A549 (cell line): ENCODE measurements around the gene NDNF. TPM values are rescaled to one million over a fixed set of nuclear protein-coding genes. Genes with fewer than 3 reads are reported as not detected.

Experiments used
- ATAC-seq, 2 experiments: fragments of 200-7000 bp in 1 of 2; fragments of >200 bp in 1 of 2; cut with Nextera tagmentation in 1 of 2; cut with Tn5 transposase in 1 of 2; 3 replicates each; pipeline versions ENCODE4 v1.8.0 to v1.9.1; 2018 to 2020; ENCODE audit warnings: mild to moderate bottlenecking in 1 of 2, moderate library complexity in 1 of 2
- CTCF ChIA-PET: fragments of 300-600 bp; sonication (Branson Sonifier 250); formaldehyde crosslinking; extraction: SDS; loops from one replicate; lab custom pipeline; 2021; ENCODE audit warnings: antibody characterized with exemption, inconsistent platforms; lab: Yijun Ruan, JAX
- POLR2A ChIA-PET: fragments of 350-600 bp; formaldehyde crosslinking; extraction: SDS; loops from one replicate; lab custom pipeline; 2021; ENCODE audit warnings: antibody characterized with exemption, inconsistent platforms; lab: Yijun Ruan, JAX
- DNase-seq, 2 experiments: peaks; one replicate each; pipeline versions ENCODE4 v3.0.0 to v3.0.0-alpha.2; 2011 to 2016; ENCODE audit warnings: low read depth in 1 of 2, low spot score in 1 of 2
- FAIRE-seq: peaks from 2 replicates; lab custom pipeline; 2011; peaks lifted over from hg19 to GRCh38; lab: Jason Lieb, UNC
- H3K27ac ChIP-seq, 2 experiments: fragments of >200 bp; sonication (Bioruptor Twin); formaldehyde crosslinking; 3 replicates each; pipeline ENCODE4 v1.5.1; 2016 to 2017
- H3K4me1 ChIP-seq: fragments of >200 bp; sonication (Bioruptor Twin); formaldehyde crosslinking; 3 replicates; pipeline ENCODE4 v1.6.1; 2016
- H3K4me2 ChIP-seq: fragments of >200 bp; sonication (Bioruptor Twin); formaldehyde crosslinking; 3 replicates; pipeline ENCODE4 v1.6.1; 2016
- H3K4me3 ChIP-seq: fragments of >200 bp; sonication (Bioruptor Twin); formaldehyde crosslinking; 3 replicates; pipeline ENCODE4 v1.5.1; 2016
- H3K9me3 ChIP-seq: fragments of >200 bp; sonication (Bioruptor Twin); formaldehyde crosslinking; 3 replicates; pipeline ENCODE4 v1.6.1; 2016
- ATOH8 ChIP-seq: fragments of 250-450 bp; sonication (Bioruptor Pico); IDR thresholded peaks from 2 replicates; pipeline ENCODE4 v1.5.0; 2020; ENCODE audit warnings: low read depth, mild to moderate bottlenecking, moderate library complexity
- BHLHE40 ChIP-seq: IDR thresholded peaks from 2 replicates; pipeline ENCODE4 v1.6.1; 2012; ENCODE audit warnings: low read depth, low read length, inconsistent platforms
- CBX2 ChIP-seq: fragments of 200-600 bp; sonication (generic); IDR thresholded peaks from 2 replicates; pipeline ENCODE4 v1.6.1; 2016; ENCODE audit warnings: low read depth, mild to moderate bottlenecking, borderline replicate concordance
- CTCF ChIP-seq: fragments of >200 bp; sonication (Bioruptor Twin); formaldehyde crosslinking; IDR thresholded peaks from 3 replicates; pipeline ENCODE4 v1.5.1; 2016
- E2F6 ChIP-seq: IDR thresholded peaks from 2 replicates; pipeline ENCODE4 v1.6.1; 2012; ENCODE audit warnings: low read depth, borderline replicate concordance
- EHF ChIP-seq: fragments of 250-450 bp; sonication (Bioruptor Pico); IDR thresholded peaks from 2 replicates; pipeline ENCODE4 v1.5.0; 2020; ENCODE audit warnings: mild to moderate bottlenecking
- FOXS1 ChIP-seq: fragments of 250-450 bp; sonication (Bioruptor Pico); IDR thresholded peaks from 2 replicates; pipeline ENCODE4 v1.5.0; 2020; ENCODE audit warnings: mild to moderate bottlenecking, moderate library complexity
- HDAC2 ChIP-seq: fragments of 200-600 bp; sonication (generic); IDR thresholded peaks from 2 replicates; pipeline ENCODE4 v1.6.1; 2016
- HEYL ChIP-seq: fragments of 250-450 bp; sonication (Bioruptor Pico); IDR thresholded peaks from 2 replicates; pipeline ENCODE4 v1.8.0; 2021; ENCODE audit warnings: mild to moderate bottlenecking, moderate library complexity
- HOXB13 ChIP-seq: fragments of 250-450 bp; sonication (Bioruptor Pico); IDR thresholded peaks from 2 replicates; pipeline ENCODE4 v1.5.0; 2020; ENCODE audit warnings: low read depth, mild to moderate bottlenecking, moderate library complexity
- HOXB5 ChIP-seq: fragments of 250-450 bp; sonication (Bioruptor Pico); IDR thresholded peaks from 2 replicates; pipeline ENCODE4 v1.5.0; 2020; ENCODE audit warnings: mild to moderate bottlenecking, moderate library complexity
- MAZ ChIP-seq: fragments of 150-350 bp; IDR thresholded peaks from 2 replicates; pipeline ENCODE4 v1.6.1; 2014; ENCODE audit warnings: antibody characterized with exemption, low read depth, low read length, borderline replicate concordance
- MYC ChIP-seq: IDR thresholded peaks from 2 replicates; pipeline ENCODE4 v1.6.1; 2012; ENCODE audit warnings: mild to moderate bottlenecking, inconsistent platforms, low read length, improper control_type of control experiment, borderline replicate concordance
- NR3C1 ChIP-seq: fragments of >200 bp; sonication (Bioruptor Twin); formaldehyde crosslinking; IDR thresholded peaks from 3 replicates; pipeline ENCODE4 v1.6.1; 2017
- PHF8 ChIP-seq: fragments of 200-600 bp; sonication (generic); IDR thresholded peaks from 2 replicates; pipeline ENCODE4 v1.6.1; 2016; ENCODE audit warnings: low read depth, mild to moderate bottlenecking, antibody characterized with exemption, moderate library complexity, borderline replicate concordance
- RNF2 ChIP-seq: fragments of 200-600 bp; sonication (generic); IDR thresholded peaks from 2 replicates; pipeline ENCODE4 v1.6.1; 2016; ENCODE audit warnings: low read depth, mild to moderate bottlenecking, antibody characterized with exemption, moderate library complexity, borderline replicate concordance
- SMC3 ChIP-seq: fragments of >200 bp; sonication (Bioruptor Twin); formaldehyde crosslinking; IDR thresholded peaks from 3 replicates; pipeline ENCODE4 v1.6.1; 2018; ENCODE audit warnings: inconsistent platforms
- TFCP2L1 ChIP-seq: fragments of 250-450 bp; sonication (Bioruptor Pico); IDR thresholded peaks from 2 replicates; pipeline ENCODE4 v1.5.0; 2021; ENCODE audit warnings: mild to moderate bottlenecking
- TP53 ChIP-seq: fragments of 250-450 bp; sonication (Bioruptor Pico); IDR thresholded peaks from 2 replicates; pipeline ENCODE4 v1.5.0; 2021; ENCODE audit warnings: mild to moderate bottlenecking, moderate library complexity
- ZSCAN20 ChIP-seq: fragments of 250-450 bp; sonication (Bioruptor Pico); IDR thresholded peaks from 2 replicates; pipeline ENCODE4 v1.8.0; 2022; ENCODE audit warnings: mild to moderate bottlenecking, moderate library complexity
- WGBS: methylation state at CpG from one replicate; pipeline ENCODE4 v1.1.6; 2017; ENCODE audit errors: missing lambda C conversion rate; 5-methylcytosine and 5-hydroxymethylcytosine counted together
- polyA plus RNA-seq, 4 experiments: library from polyadenylated mRNA; depleted of rRNA in 3 of 4; stranded (reverse); fragments of >200 nt; fragmentation: RNase III in 1 of 4; extraction: RNeasy Plus Mini Kit Qiagen cat#74134 plus additional on column Dnase treatment in 1 of 4; gene quantifications; 2 replicates in 3 of 4; 3 replicates in 1 of 4; pipeline ENCODE4 v1.2.3, GENCODE V29; 2011 to 2017

NDNF gene
- polyA plus RNA-seq, 2 of the 4 experiments (the other 2 are of a cell fraction) = not detected

GRCh38 chr4:121096191-121096590, 23.9 kb upstream of the NDNF start:
- POLR2A ChIA-PET = no interaction called here
- H3K27ac ChIP-seq = no peak overlapping the region
- no peak overlapping the region for H3K4me2 ChIP-seq

GRCh38 chr4:121094297-121094966, 22.1 kb upstream of the NDNF start:
- 39% methylated on average over 3 of the region's 3 CpGs for WGBS
- no peaks in the 10 kb centered on the region for H3K4me1 ChIP-seq
- H3K4me2 ChIP-seq = no peak overlapping the region
- ATAC-seq = no peak
- POLR2A ChIA-PET = no interaction called here
- no peak overlapping the region for H3K4me3 ChIP-seq
- CTCF ChIA-PET = no interaction called here
- TF ChIP-seq ATOH8 (CRISPR knock-in tag) = no peak
- no peak for TF ChIP-seq HDAC2
- TF ChIP-seq E2F6 = no peak
- TF ChIP-seq, all 56 proteins: peak for 0
- FAIRE-seq = no peak
- Histone ChIP-seq H3K9me3 (no peaks in the 10 kb centered on the region), H3K27ac (no peak overlapping the region)
- DNase-seq = no peak

More at GRCh38 chr4:121096191-121096590, 23.9 kb upstream of the NDNF start:
- Histone ChIP-seq H3K4me1 (no peaks in the 10 kb centered on the region), H3K4me3 (no peak overlapping the region), H3K9me3 (no peaks in the 10 kb centered on the region)
- TF ChIP-seq FOXS1 (CRISPR knock-in tag) (no peak), BHLHE40 (no peak), ZSCAN20 (CRISPR knock-in tag) (no peak), CTCF (no peak), MAZ (no peak), NR3C1 (no peak), E2F6 (no peak), CBX2 (no peak), MYC (no peak), HOXB5 (CRISPR knock-in tag) (no peak), PHF8 (no peak)
- FAIRE-seq = no peak
- no peak for ATAC-seq
- CTCF ChIA-PET = no interaction called here
- no peak for DNase-seq

- ATAC-seq (no peak), FAIRE-seq (no peak), DNase-seq (no peak)
- Histone ChIP-seq H3K4me2 (no peak overlapping the region), H3K4me1 (no peaks in the 10 kb centered on the region), H3K9me3 (no peaks in the 10 kb centered on the region), H3K4me3 (no peak overlapping the region), H3K27ac (no peak overlapping the region)
- CTCF ChIA-PET = no interaction called here
- TF ChIP-seq CTCF = no peak
- TF ChIP-seq RNF2 = no peak
- no peak for TF ChIP-seq HOXB13 (CRISPR knock-in tag)
- no peak for TF ChIP-seq EHF (CRISPR knock-in tag)
- TF ChIP-seq TP53 (CRISPR knock-in tag) = no peak
- no peak for TF ChIP-seq HEYL (CRISPR knock-in tag)
- TF ChIP-seq SMC3 = no peak
- TF ChIP-seq TFCP2L1 (CRISPR knock-in tag) = no peak
- POLR2A ChIA-PET = no interaction called here
Observed at GRCh38 chr4:121093261-121093660, 20.9 kb upstream of the NDNF start.
